Muscle of arm (tissue), 12 donors: ENCODE measurements around the gene CFAP20DC. TPM values are rescaled to one million over a fixed set of nuclear protein-coding genes. Genes with fewer than 3 reads are reported as not detected.
"Not testable (repeated sequence)": the region's sequence is repeated elsewhere in the genome, so short reads cannot be mapped to it uniquely, and the experiment has no call there.

Experiments used
- DNase-seq: peaks from one replicate; pipeline ENCODE4 v3.0.0-alpha.2; 2013
- polyA plus RNA-seq, 12 donors: library from polyadenylated mRNA; unstranded; fragments of 120-200 nt; gene quantifications; one replicate each; pipeline ENCODE4 v1.2.1, GENCODE V29; 2013; ENCODE audit not compliant: insufficient read length in 12 of 12

Gene CFAP20DC
- polyA plus RNA-seq, 12 donors = 0.96 to 4.0 (median 1.7) TPM; not detected in 2

DNA sequence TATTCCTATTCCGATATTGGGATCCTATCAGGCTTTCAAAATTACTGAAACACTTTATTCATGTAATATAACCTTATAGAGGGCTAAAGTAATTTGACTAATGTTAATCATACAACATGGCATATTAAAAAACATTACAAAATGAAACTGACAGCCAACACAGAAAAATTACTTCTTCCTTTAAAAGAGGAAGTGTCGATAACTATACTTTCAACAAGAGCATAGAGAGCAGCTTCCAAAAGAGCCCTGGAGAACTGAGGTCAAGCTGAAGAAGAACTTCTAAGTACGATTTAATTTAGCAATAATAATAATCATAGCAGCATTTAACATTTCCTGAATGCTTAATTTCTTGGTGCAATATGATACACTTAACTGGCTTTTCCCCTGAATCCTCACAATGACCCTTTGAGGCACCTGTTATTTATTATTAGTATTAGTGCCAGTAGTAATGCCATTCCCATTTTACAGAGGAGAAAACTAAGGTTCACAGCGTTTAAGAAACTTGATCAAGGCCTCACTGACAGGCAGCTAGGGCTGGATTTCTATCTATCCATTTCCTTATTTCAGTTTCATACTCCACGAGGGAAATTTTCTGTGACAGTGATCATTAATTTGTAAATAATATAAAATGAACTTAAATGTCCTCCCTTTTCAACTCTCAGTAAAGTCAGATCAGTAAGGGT, 181.6 kb downstream of the CFAP20DC start:
- no peak for DNase-seq

DNA sequence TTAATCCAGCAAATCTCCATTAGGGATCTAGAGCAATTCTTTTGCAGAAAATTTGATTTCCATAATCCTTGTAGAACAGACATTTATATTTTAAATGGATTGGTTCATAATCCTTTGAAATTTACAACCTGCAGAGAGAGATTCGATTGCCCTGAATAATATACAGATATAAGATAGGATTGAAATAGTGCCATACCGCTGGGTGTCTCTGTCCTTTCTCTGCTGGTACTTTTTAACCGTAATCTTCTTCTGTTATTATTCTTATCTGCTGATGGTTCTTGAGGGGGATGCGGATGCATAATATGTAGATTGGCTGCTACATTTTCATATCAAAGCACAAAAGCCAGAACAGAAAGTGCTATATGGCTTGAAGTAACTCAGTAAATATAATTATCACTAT, 182.2 kb downstream of the CFAP20DC start:
- DNase-seq = no peak

GRCh38 chr3:58866079-58866478, 183.7 kb downstream of the CFAP20DC start:
- no peak for DNase-seq

GRCh38 chr3:58864480-58864879, 185.3 kb downstream of the CFAP20DC start:
- DNase-seq = no peak

- DNase-seq = no peak
These were observed 186.6 kb downstream of the CFAP20DC start for GRCh38 chr3:58863206-58863605.

- no peak for DNase-seq
These were observed 188.3 kb downstream of the CFAP20DC start for GRCh38 chr3:58861551-58861950.

DNA sequence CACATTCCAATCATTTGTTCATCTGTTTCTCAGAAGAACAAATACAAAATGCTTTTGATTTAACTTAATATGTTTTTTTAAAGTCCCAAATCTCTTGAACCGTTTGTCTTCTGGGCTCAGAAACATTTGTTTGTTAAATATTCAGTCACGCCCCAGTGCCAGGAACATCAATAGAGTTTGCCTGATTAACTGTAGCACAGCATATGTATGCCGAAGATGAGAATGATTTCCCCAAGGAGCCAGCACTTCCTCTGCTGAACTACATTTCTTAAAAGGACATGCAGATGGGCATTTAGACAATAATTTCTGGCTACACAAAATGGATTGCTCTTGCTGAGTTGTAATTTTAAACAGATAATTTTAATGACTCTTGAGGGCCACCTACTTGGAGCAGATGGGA, 191.7 kb downstream of the CFAP20DC start:
- no peak for DNase-seq

DNA sequence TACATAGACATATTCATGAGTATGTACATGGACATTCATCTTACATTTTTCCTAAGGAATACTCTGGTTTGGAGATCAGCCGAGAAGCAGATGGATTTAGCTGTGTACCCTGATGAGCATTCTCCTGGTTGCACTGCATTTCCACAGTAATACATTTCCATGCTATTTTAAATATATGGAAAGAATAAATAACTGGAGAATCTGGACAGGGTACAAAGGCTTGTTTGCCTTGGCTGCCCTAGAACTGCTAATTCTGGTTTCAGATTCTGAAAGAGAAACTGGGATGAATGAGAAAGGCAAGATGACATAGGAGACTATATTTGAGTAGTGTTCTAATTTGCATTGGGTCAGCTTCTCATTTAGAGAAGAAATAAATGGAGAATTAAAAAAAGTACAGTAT, 192.4 kb downstream of the CFAP20DC start:
- DNase-seq = no peak

GRCh38 chr3:58848826-58849225, 201.0 kb downstream of the CFAP20DC start:
- DNase-seq = no peak

DNA sequence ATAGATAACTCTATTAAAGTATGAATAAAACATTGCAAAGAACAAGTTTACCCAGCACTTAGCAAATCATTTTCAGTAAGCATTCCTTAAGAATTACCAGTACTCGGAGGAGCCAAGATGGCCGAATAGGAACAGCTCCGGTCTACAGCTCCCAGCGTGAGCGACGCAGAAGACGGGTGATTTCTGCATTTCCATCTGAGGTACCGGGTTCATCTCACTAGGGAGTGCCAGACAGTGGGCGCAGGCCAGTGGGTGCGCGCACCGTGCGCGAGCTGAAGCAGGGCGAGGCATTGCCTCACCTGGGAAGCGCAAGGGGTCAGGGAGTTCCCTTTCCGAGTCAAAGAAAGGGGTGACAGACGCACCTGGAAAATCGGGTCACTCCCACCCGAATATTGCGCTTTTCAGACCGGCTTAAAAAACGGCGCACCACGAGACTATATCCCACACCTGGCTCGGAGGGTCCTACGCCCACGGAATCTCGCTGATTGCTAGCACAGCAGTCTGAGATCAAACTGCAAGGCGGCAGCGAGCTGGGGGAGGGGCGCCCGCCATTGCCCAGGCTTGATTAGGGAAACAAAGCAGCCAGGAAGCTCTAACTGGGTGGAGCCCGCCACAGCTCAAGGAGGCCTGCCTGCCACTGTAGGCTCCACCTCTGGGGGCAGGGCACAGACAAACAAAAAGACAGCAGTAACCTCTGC, 207.6 kb downstream of the CFAP20DC start:
- DNase-seq = not testable (repeated sequence)

GRCh38 chr3:58840949-58841348, 208.9 kb downstream of the CFAP20DC start:
- DNase-seq = no peak

- no peak for DNase-seq
These were observed 209.9 kb downstream of the CFAP20DC start for GRCh38 chr3:58839964-58840363.

- DNase-seq = no peak
These were observed 210.6 kb downstream of the CFAP20DC start for GRCh38 chr3:58839187-58839586.

- DNase-seq = no peak
These were observed 212.0 kb downstream of the CFAP20DC start for GRCh38 chr3:58837856-58838255.

GRCh38 chr3:58837141-58837843, 212.5 kb downstream of the CFAP20DC start:
- DNase-seq = no peak

DNA sequence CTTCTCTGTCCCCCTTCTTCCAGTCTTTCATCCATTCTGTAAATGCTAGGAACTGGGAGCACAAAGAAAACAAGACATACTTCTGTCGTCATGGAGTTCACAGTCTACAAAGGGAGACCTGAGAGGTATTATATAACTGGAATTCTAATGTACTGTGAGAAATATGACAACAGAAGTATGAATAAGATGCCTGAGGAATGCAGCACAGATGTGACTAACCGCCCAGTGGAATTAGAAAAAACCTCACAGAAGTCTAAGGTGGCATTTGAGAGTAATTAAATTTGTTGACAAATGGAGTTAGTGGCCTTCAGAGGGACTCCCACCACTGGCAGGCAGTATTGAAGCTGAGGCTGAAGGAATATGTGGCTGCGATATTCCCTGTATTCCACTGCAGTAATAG, 214.7 kb downstream of the CFAP20DC start:
- no peak for DNase-seq

DNA sequence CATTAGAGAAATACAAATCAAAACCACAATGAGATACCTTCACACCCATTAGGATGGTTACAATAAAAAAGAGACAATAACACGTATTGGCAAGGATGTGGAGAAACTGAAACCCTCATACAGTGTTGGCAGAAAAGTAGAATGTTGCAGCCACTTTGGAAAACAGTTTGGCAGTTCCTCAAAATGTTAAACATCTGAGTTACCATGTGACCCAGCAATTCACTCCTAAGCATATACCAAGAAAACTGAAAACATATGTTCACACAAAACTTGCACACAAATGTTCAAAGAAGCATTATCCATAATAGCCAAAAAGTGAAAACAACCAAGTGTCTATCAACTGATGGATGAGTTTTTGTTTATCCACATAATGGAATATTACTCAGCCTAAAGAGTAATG, 216.3 kb downstream of the CFAP20DC start:
- peak; percentile 45 for DNase-seq

GRCh38 chr3:58829321-58830000, 220.4 kb downstream of the CFAP20DC start:
- DNase-seq = peak; percentile 24

GRCh38 chr3:58824777-58825176, 225.0 kb downstream of the CFAP20DC start:
- no peak for DNase-seq

GRCh38 chr3:58824285-58824684, 225.5 kb downstream of the CFAP20DC start:
- DNase-seq = peak; percentile 71

GRCh38 chr3:58806551-58807244, 243.1 kb downstream of the CFAP20DC start:
- not testable (repeated sequence) for DNase-seq

- DNase-seq = no peak
These were observed 244.9 kb downstream of the CFAP20DC start for GRCh38 chr3:58804914-58805313.
